Endothelial cell of umbilical vein (primary cell): ENCODE data around the gene NSD2. TPM values are rescaled to one million over a fixed set of nuclear protein-coding genes. Genes with fewer than 3 reads are reported as not detected.

Source experiments
- BruUV-seq: library from RNA; stranded (reverse); fragments of 400-500 nt; replicated peaks from 2 replicates; lab custom pipeline; 2021; lab: Mats Ljungman, UMichigan
- CTCF ChIA-PET: fragments of 300-600, 350-600 bp; sonication (Branson Sonifier 250); formaldehyde crosslinking; loops from one replicate; lab custom pipeline; 2021; ENCODE audit warnings: antibody characterized with exemption, inconsistent platforms; lab: Charles Lee
- POLR2A ChIA-PET: fragments of 300-600, 350-600 bp; sonication (Branson Sonifier 250); formaldehyde crosslinking; loops from one replicate; lab custom pipeline; 2021; ENCODE audit warnings: antibody characterized with exemption, inconsistent platforms; lab: Charles Lee
- DNase-seq: peaks from one replicate; pipeline ENCODE4 v3.0.0-alpha.2; 2011; ENCODE audit warnings: low read depth, low spot score
- FAIRE-seq: peaks from 2 replicates; lab custom pipeline; 2011; peaks lifted over from hg19 to GRCh38; lab: Jason Lieb, UNC
- H2AFZ ChIP-seq: 2 replicates; pipeline ENCODE4 v1.6.0; 2012; ENCODE audit warnings: low read depth, low read length, control low read depth, inconsistent platforms
- H3K27ac ChIP-seq: 2 replicates; pipeline ENCODE4 v1.5.1; 2011; ENCODE audit warnings: low read depth, mild to moderate bottlenecking, control low read depth, low read length, moderate library complexity; ENCODE audit not compliant: insufficient read depth
- H3K27me3 ChIP-seq, 2 experiments: 2 replicates each; pipeline versions ENCODE4 v1.6.0 to v1.6.1; 2011; ENCODE audit warnings: low read length in 2 of 2, mixed read lengths in 1 of 2; ENCODE audit not compliant: control insufficient read depth in 2 of 2, insufficient read depth in 2 of 2
- H3K36me3 ChIP-seq, 2 experiments: 2 replicates in 1 of 2; 3 replicates in 1 of 2; pipeline ENCODE4 v1.5.1; 2011; ENCODE audit warnings: low read length in 2 of 2, mild to moderate bottlenecking in 1 of 2, moderate library complexity in 1 of 2; ENCODE audit not compliant: control insufficient read depth in 2 of 2, insufficient read depth in 2 of 2; ENCODE audit errors: extremely low read depth in 1 of 2
- H3K4me1 ChIP-seq: 3 replicates; pipeline ENCODE4 v1.5.1; 2011; ENCODE audit warnings: mild to moderate bottlenecking, low read length; ENCODE audit not compliant: control insufficient read depth, insufficient read depth; ENCODE audit errors: extremely low read depth
- H3K4me2 ChIP-seq: 2 replicates; pipeline ENCODE4 v1.6.1; 2011; ENCODE audit warnings: low read length, control low read depth, mixed read lengths; ENCODE audit not compliant: insufficient read depth
- H3K4me3 ChIP-seq, 3 experiments: fragments of 200-600 bp in 1 of 3; sonication (generic), shearing (Covaris generic) in 1 of 3; replicated peaks in 1 of 3; 2 replicates each; pipeline ENCODE4 v1.5.1; 2011 to 2016; ENCODE audit warnings: control low read depth in 3 of 3, low read length in 3 of 3, mild to moderate bottlenecking in 2 of 3, inconsistent platforms in 1 of 3, low read depth in 1 of 3, moderate library complexity in 1 of 3; ENCODE audit not compliant: insufficient read depth in 1 of 3
- H3K79me2 ChIP-seq: 2 replicates; pipeline ENCODE4 v1.6.0; 2012; ENCODE audit warnings: low read length, inconsistent platforms; ENCODE audit not compliant: control insufficient read depth, insufficient read depth
- H3K9ac ChIP-seq: replicated peaks from 2 replicates; pipeline ENCODE3; 2011; ENCODE audit warnings: low read length, control low read depth; ENCODE audit not compliant: insufficient read depth; ENCODE audit errors: extremely low read depth
- H3K9me1 ChIP-seq: replicated peaks from 3 replicates; pipeline ENCODE4 v1.6.0; 2011; ENCODE audit warnings: mild to moderate bottlenecking, low read length; ENCODE audit not compliant: control insufficient read depth, insufficient read depth; ENCODE audit errors: extremely low read depth
- H3K9me3 ChIP-seq: replicated peaks from 2 replicates; pipeline ENCODE4 v1.5.1; 2012; ENCODE audit warnings: low read length, inconsistent platforms; ENCODE audit not compliant: control insufficient read depth, insufficient read depth
- H4K20me1 ChIP-seq: replicated peaks from 2 replicates; pipeline ENCODE3; 2011; ENCODE audit warnings: mild to moderate bottlenecking, low read length; ENCODE audit not compliant: control insufficient read depth, insufficient read depth; ENCODE audit errors: extremely low read depth
- EZH2 ChIP-seq: IDR thresholded peaks from 2 replicates; pipeline ENCODE4 v1.6.1; 2012; ENCODE audit warnings: borderline replicate concordance, low read depth, mild to moderate bottlenecking, moderate library complexity, low read length, inconsistent platforms; ENCODE audit not compliant: severe bottlenecking
- FOS ChIP-seq: IDR thresholded peaks from 2 replicates; pipeline ENCODE4 v1.6.1; 2011; ENCODE audit warnings: mild to moderate bottlenecking, low read length, moderate library complexity, borderline replicate concordance; ENCODE audit not compliant: insufficient read depth
- GATA2 ChIP-seq: IDR thresholded peaks from 2 replicates; pipeline ENCODE4 v1.7.0; 2011; ENCODE audit warnings: low read depth, mild to moderate bottlenecking, moderate library complexity, mixed read lengths, low read length; ENCODE audit not compliant: insufficient read length, insufficient read depth
- JUN ChIP-seq: IDR thresholded peaks from 2 replicates; pipeline ENCODE4 v1.6.1; 2011; ENCODE audit warnings: borderline replicate concordance, low read depth; ENCODE audit not compliant: insufficient read length, insufficient read depth
- MYC ChIP-seq: IDR thresholded peaks from one replicate; pipeline ENCODE4 v1.6.1; 2011; ENCODE audit warnings: mild to moderate bottlenecking, low read depth, low read length
- POLR2A ChIP-seq: IDR thresholded peaks from 2 replicates; pipeline ENCODE4 v1.6.1; 2012; ENCODE audit warnings: low read depth, mild to moderate bottlenecking, control low read depth, low read length
- POLR2AphosphoS5 ChIP-seq: IDR thresholded peaks from 2 replicates; pipeline ENCODE4 v1.6.1; 2012; ENCODE audit warnings: low read depth, mild to moderate bottlenecking, control low read depth, low read length, moderate library complexity; ENCODE audit not compliant: insufficient read depth
- dilution Hi-C: fragments of 300-500 bp; cut with MboI; formaldehyde crosslinking; loops from one replicate; pipeline ENCODE4 v1.15.0; 2019; ENCODE audit warnings: low sequenced_read_pairs; ENCODE audit not compliant: extremely low pct_ligation_motif_present
- intact Hi-C: fragments of 100-400 bp; cut with micrococcal nuclease; formaldehyde crosslinking; loops from one replicate; pipeline ENCODE4 v1.10.0; 2022
- polyA plus RNA-seq, 4 experiments: library from polyadenylated mRNA; depleted of rRNA in 3 of 4; stranded (reverse) in 3 of 4; unstranded in 1 of 4; fragments of >200 nt; gene quantifications; 2 replicates each; pipeline versions ENCODE4 v1.2.1 to v1.2.3, GENCODE V29; 2011 to 2012; ENCODE audit warnings: missing spikeins in 1 of 4
- total RNA-seq: library from RNA; stranded (reverse); gene quantifications from 2 replicates; pipeline ENCODE4 v1.2.3, GENCODE V29; 2021
- TF ChIP-seq, protein P1 (sequence below), 2 donors: IDR thresholded peaks; 1 replicate in 1 of 2; 2 replicates in 1 of 2; pipeline ENCODE4 v1.5.1; 2011; ENCODE audit warnings: low read length in 2 of 2, mild to moderate bottlenecking in 2 of 2, moderate library complexity in 2 of 2, control low read depth in 1 of 2, inconsistent platforms in 1 of 2, low read depth in 1 of 2; ENCODE audit not compliant: insufficient read depth in 1 of 2; ENCODE audit errors: extremely low read depth in 1 of 2
- TF ChIP-seq, protein P2 (sequence below): IDR thresholded peaks from 2 replicates; pipeline ENCODE4 v1.6.1; 2011; ENCODE audit not compliant: insufficient read depth, insufficient read length

NSD2 gene
- total and polyA plus RNA-seq, 2 donors (not counting 3 experiments of a cell fraction or from before 2014, with no cell fraction given), result 31.3 to 171 TPM

DNA sequence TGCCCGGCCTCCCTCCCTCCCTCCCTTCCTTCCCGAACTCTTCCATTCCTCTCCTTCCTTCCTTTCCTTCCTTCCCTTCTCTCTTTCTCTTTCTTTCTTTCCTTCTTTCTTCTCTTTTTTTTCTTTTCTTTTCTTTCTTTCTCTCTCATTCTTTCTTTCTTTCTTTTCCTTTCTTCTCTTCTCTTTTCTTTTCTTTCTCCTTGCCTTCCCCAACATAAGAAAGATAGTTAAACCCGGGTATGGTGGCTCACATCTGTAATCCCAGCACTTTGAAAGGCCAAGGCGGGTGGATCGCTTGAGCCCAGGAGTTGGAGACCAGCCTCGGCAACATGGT lies 25.4 kb downstream of the NSD2 start:
- H3K36me3 ChIP-seq, result peaks cover 2 to 10% of the 10 kb centered on the region in 2 experiments
- H3K79me2 ChIP-seq, result peaks cover 97% of the 10 kb centered on the region
- H3K27me3 ChIP-seq, result no peaks in the 10 kb centered on the region
- H3K4me3 ChIP-seq, result no peak overlapping the region
- intact Hi-C loops (no loop called here), dilution Hi-C loops (no loop called here)
- POLR2A ChIA-PET, result no interaction called here
- H3K9me3 ChIP-seq, result no peaks in the 10 kb centered on the region
- TF ChIP-seq, protein P1, sequence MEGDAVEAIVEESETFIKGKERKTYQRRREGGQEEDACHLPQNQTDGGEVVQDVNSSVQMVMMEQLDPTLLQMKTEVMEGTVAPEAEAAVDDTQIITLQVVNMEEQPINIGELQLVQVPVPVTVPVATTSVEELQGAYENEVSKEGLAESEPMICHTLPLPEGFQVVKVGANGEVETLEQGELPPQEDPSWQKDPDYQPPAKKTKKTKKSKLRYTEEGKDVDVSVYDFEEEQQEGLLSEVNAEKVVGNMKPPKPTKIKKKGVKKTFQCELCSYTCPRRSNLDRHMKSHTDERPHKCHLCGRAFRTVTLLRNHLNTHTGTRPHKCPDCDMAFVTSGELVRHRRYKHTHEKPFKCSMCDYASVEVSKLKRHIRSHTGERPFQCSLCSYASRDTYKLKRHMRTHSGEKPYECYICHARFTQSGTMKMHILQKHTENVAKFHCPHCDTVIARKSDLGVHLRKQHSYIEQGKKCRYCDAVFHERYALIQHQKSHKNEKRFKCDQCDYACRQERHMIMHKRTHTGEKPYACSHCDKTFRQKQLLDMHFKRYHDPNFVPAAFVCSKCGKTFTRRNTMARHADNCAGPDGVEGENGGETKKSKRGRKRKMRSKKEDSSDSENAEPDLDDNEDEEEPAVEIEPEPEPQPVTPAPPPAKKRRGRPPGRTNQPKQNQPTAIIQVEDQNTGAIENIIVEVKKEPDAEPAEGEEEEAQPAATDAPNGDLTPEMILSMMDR (IDR thresholded peaks at IDR 0.05; ENCODE audit: extremely low read depth in 1 of 2, insufficient read depth in 1 of 2, low read depth in 1 of 2, low read length in 2 of 2), result no peak
- TF ChIP-seq POLR2AphosphoS5, result no peak
- H3K4me1 ChIP-seq, result peaks cover 5% of the 10 kb centered on the region
- no peaks in the 10 kb centered on the region for H4K20me1 ChIP-seq
- no TSS peak for BruUV-seq
- H2AFZ ChIP-seq, result no peak overlapping the region
- DNase-seq (no peak), FAIRE-seq (no peak)
- H3K9me1 ChIP-seq, result no peaks in the 10 kb centered on the region
- H3K27ac ChIP-seq, result no peak overlapping the region
- CTCF ChIA-PET, result interaction anchor here (2.2 to 5.7 kb wide), 3 partner anchors 13 to 26 kb away, joined by 4 to 43 read pairs (median 11); partner anchors contain the start of gene NSD2
- H3K4me2 ChIP-seq, result no peak overlapping the region
- H3K9ac ChIP-seq, result no peak overlapping the region

DNA sequence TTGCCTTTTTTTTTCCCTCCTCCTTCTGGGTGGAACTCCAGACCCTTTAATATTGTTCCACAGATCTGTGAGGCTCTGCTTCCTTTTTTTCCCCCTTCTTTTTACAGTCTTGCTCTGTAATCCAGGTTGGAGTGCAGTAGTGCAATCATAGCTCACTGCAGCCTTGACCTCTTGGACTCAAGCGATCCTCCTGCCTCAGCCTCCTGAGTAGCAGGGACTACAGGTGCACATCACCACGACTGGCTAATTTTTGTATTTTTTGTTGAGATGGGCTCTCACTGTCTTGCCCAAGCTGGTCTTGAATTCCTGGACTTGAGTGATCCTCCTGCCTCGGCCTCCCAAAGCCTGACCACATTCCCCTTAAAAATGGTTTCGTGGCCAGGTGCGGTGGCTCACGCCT lies 26.8 kb downstream of the NSD2 start:
- peaks cover 2 to 12% of the 10 kb centered on the region in 2 experiments for H3K36me3 ChIP-seq
- no peaks in the 10 kb centered on the region for H4K20me1 ChIP-seq
- dilution Hi-C loops, result no loop called here
- H3K4me2 ChIP-seq, result no peak overlapping the region
- no peak overlapping the region for H3K27ac ChIP-seq
- no peak overlapping the region for H3K4me3 ChIP-seq
- H3K79me2 ChIP-seq, result peaks cover 97% of the 10 kb centered on the region
- TF ChIP-seq, protein P2, sequence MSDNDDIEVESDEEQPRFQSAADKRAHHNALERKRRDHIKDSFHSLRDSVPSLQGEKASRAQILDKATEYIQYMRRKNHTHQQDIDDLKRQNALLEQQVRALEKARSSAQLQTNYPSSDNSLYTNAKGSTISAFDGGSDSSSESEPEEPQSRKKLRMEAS, result no peak
- TF ChIP-seq JUN (no peak), POLR2A (no peak), FOS (no peak), EZH2 (no peak), POLR2AphosphoS5 (no peak), GATA2 (no peak), MYC (no peak)
- TF ChIP-seq, protein P1 (IDR thresholded peaks at IDR 0.05; ENCODE audit: extremely low read depth in 1 of 2, insufficient read depth in 1 of 2, low read depth in 1 of 2, low read length in 2 of 2), result no peak
- H3K27me3 ChIP-seq, result no peaks in the 10 kb centered on the region
- FAIRE-seq (no peak), DNase-seq (no peak)
- no peaks in the 10 kb centered on the region for H3K9me1 ChIP-seq
- H3K4me1 ChIP-seq, result peaks cover 5% of the 10 kb centered on the region
- H3K9me3 ChIP-seq, result no peaks in the 10 kb centered on the region
- intact Hi-C loops, result loop anchor here (2.0 kb wide), 3 partner anchors 41 to 87 kb away; partner anchors contain the start of gene LETM1
- ChIA-PET POLR2A (no interaction called here), CTCF (interaction anchor here (0.7 to 5.7 kb wide), 15 partner anchors 8 to 589 kb away, joined by 3 to 43 read pairs (median 10); partner anchors contain the start of genes LETM1 and NSD2)
- BruUV-seq, result no TSS peak
- H3K9ac ChIP-seq, result no peak overlapping the region
- H2AFZ ChIP-seq, result no peak overlapping the region
